Vagina (tissue), 2 donors: ENCODE measurements around the gene DCBLD2.
"Not testable (repeated sequence)": the region's sequence is repeated elsewhere in the genome, so short reads cannot be mapped to it uniquely, and the experiment has no call there.

ENCODE experiments used
- CTCF ChIP-seq, 3 experiments: fragments of 450-650 bp in 2 of 3; fragments of 200-600 bp in 1 of 3; sonication (generic) in 1 of 3; IDR thresholded peaks; one replicate each; pipeline ENCODE4 v1.5.1; 2017 to 2019; ENCODE audit warnings: antibody characterized with exemption in 3 of 3, mild to moderate bottlenecking in 2 of 3, moderate library complexity in 2 of 3
- POLR2A ChIP-seq, 2 donors: fragments of 450-650 bp; IDR thresholded peaks; one replicate each; pipeline ENCODE4 v1.6.1; 2017; ENCODE audit warnings: antibody characterized with exemption in 2 of 2, mild to moderate bottlenecking in 2 of 2, moderate library complexity in 2 of 2

GRCh38 chr3:98831060-98831459, 70.4 kb downstream of the DCBLD2 start:
- not testable (repeated sequence) for TF ChIP-seq POLR2A, CTCF (IDR thresholded peaks at IDR 0.05)
